ENCODE measurements around the gene NATD1. TPM values are rescaled to one million over a fixed set of nuclear protein-coding genes. Genes with fewer than 3 reads are reported as not detected.

The NATD1 gene
- total and polyA plus RNA-seq, 2 experiments from 2014 or later, result 2.1 to 8.1 TPM

GRCh38 chr17:21204935-21205334 lies 48.3 kb downstream of the NATD1 start:
- H3K4me3 Mint-ChIP-seq, result no peak overlapping the region
- no peak for DNase-seq (ENCODE audit: low spot score)
- H3K9me2 ChIP-seq (ENCODE audit: insufficient read depth), result no peaks in the 10 kb centered on the region
- peak overlapping the region; percentile 85 for H3K27ac Mint-ChIP-seq
- peaks cover 37% of the 10 kb centered on the region for H3K4me1 Mint-ChIP-seq
- H3K36me3 Mint-ChIP-seq (ENCODE audit: low read depth), result peaks cover 20% of the 10 kb centered on the region
- 0 out of 2 replicates have a peak overlapping the region, but pooled peaks have one; percentile 50 for H3K27ac ChIP-seq (ENCODE audit: low read depth)
- peaks cover 73% of the 10 kb centered on the region for H4K20me1 ChIP-seq (replicated peaks; ENCODE audit: insufficient read depth)
- peaks cover 37% of the 10 kb centered on the region for H3K4me1 ChIP-seq (ENCODE audit: insufficient read depth)
- H3K4me2 ChIP-seq, result no peak overlapping the region
- H3K36me3 ChIP-seq (ENCODE audit: insufficient read depth), result no peaks in the 10 kb centered on the region
- H3K9me3 Mint-ChIP-seq, result no peaks in the 10 kb centered on the region
- TF ChIP-seq JUNB (IDR thresholded peaks at IDR 0.05; ENCODE audit: unreplicated experiment) (no peak), ZNF462 (CRISPR knock-in tag; IDR thresholded peaks at IDR 0.05) (no peak), NANOG (IDR thresholded peaks at IDR 0.05; ENCODE audit: borderline replicate concordance) (no peak), EZH2 (IDR thresholded peaks at IDR 0.05; ENCODE audit: low read depth, unreplicated experiment) (no peak), EZH2phosphoT487 (IDR thresholded peaks at IDR 0.05; ENCODE audit: unreplicated experiment) (no peak), ZNF331 (CRISPR knock-in tag; IDR thresholded peaks at IDR 0.05; ENCODE audit: low read depth) (no peak), ETS1 (IDR thresholded peaks at IDR 0.05) (no peak)
- peaks cover 99% of the 10 kb centered on the region for H3K79me2 ChIP-seq (replicated peaks; ENCODE audit: insufficient read depth)
- H3K4me3 ChIP-seq, result no peak overlapping the region
- peak; percentile 18; the same call in 2 of the 3 replicates for ATAC-seq
- H2AFZ ChIP-seq, result no peak overlapping the region
- peaks cover 23% of the 10 kb centered on the region for H3F3A ChIP-seq (replicated peaks; ENCODE audit: low read depth)
- no peaks in the 10 kb centered on the region for H3K27me3 ChIP-seq (ENCODE audit: insufficient read depth)
- peaks cover 5% of the 10 kb centered on the region for H3K27me3 Mint-ChIP-seq (ENCODE audit: insufficient read depth, low read depth, poor library complexity)

All from GM23338 (cell line).